GM23248 (cell line): ENCODE data around the gene GCLC. TPM values are rescaled to one million over a fixed set of nuclear protein-coding genes. Genes with fewer than 3 reads are reported as not detected.

ENCODE experiments used
- DNase-seq: peaks from one replicate; pipeline ENCODE4 v3.0.0-alpha.2; 2015
- H2AFZ ChIP-seq: fragments of 200-600 bp; sonication (generic); 2 replicates; pipeline ENCODE4 v1.6.1; 2016; ENCODE audit warnings: antibody characterized with exemption
- H3F3A ChIP-seq: fragments of 200-600 bp; sonication (generic); 2 replicates; pipeline ENCODE4 v1.6.1; 2016; ENCODE audit warnings: mild to moderate bottlenecking, antibody characterized with exemption, mixed run types; ENCODE audit not compliant: insufficient read depth
- H3K27ac ChIP-seq: fragments of 200-600 bp; sonication (generic); 2 replicates; pipeline ENCODE4 v1.5.1; 2016; ENCODE audit warnings: mild to moderate bottlenecking
- H3K27me3 ChIP-seq: fragments of 200-600 bp; sonication (generic); replicated peaks from 2 replicates; pipeline ENCODE4 v1.6.1; 2016; ENCODE audit warnings: mild to moderate bottlenecking; ENCODE audit not compliant: insufficient read depth
- H3K36me3 ChIP-seq: fragments of 200-600 bp; sonication (generic); 2 replicates; pipeline ENCODE4 v1.6.1; 2016; ENCODE audit warnings: low read depth, mild to moderate bottlenecking
- H3K4me1 ChIP-seq: fragments of 200-600 bp; sonication (generic); 2 replicates; pipeline ENCODE4 v1.6.1; 2016; ENCODE audit warnings: mild to moderate bottlenecking; ENCODE audit not compliant: insufficient read depth
- H3K4me2 ChIP-seq: fragments of 200-600 bp; sonication (generic); one replicate; pipeline ENCODE4 v1.6.1; 2016; ENCODE audit warnings: mild to moderate bottlenecking; ENCODE audit not compliant: unreplicated experiment
- H3K4me3 ChIP-seq: fragments of 200-600 bp; sonication (generic); 2 replicates; pipeline ENCODE4 v1.5.1; 2016; ENCODE audit warnings: mild to moderate bottlenecking
- H3K79me2 ChIP-seq: fragments of 200-600 bp; sonication (generic); 2 replicates; pipeline ENCODE4 v1.6.1; 2016; ENCODE audit warnings: mild to moderate bottlenecking; ENCODE audit not compliant: insufficient read depth
- H3K9ac ChIP-seq: fragments of 200-600 bp; sonication (generic); 2 replicates; pipeline ENCODE4 v1.6.1; 2016; ENCODE audit warnings: mild to moderate bottlenecking
- H3K9me2 ChIP-seq: fragments of 200-600 bp; sonication (generic); 2 replicates; pipeline ENCODE4 v1.6.1; 2016; ENCODE audit warnings: mixed run types, mild to moderate bottlenecking, moderate library complexity; ENCODE audit not compliant: insufficient read depth
- H3K9me3 ChIP-seq: fragments of 200-600 bp; sonication (generic); one replicate; pipeline ENCODE4 v1.6.1; 2017; ENCODE audit warnings: low read depth
- H4K20me1 ChIP-seq: fragments of 200-600 bp; sonication (generic); 2 replicates; pipeline ENCODE4 v1.6.0; 2016; ENCODE audit not compliant: insufficient read depth
- EZH2 ChIP-seq: fragments of 200-600 bp; sonication (generic); IDR thresholded peaks from 2 replicates; pipeline ENCODE4 v1.6.1; 2018; ENCODE audit warnings: antibody characterized with exemption, mild to moderate bottlenecking; ENCODE audit not compliant: insufficient read depth, poor library complexity, severe bottlenecking
- EZH2phosphoT487 ChIP-seq: fragments of 200-600 bp; sonication (generic); IDR thresholded peaks from 2 replicates; pipeline ENCODE4 v1.6.1; 2018; ENCODE audit warnings: antibody characterized with exemption, moderate library complexity, mild to moderate bottlenecking, low read depth; ENCODE audit not compliant: insufficient read depth
- WGBS, 2 experiments: methylation state at CpG; one replicate each; pipeline ENCODE4 v1.1.6; 2015 to 2017; ENCODE audit warnings: low lambda C conversion rate in 2 of 2, low coverage in 1 of 2; ENCODE audit errors: missing lambda C conversion rate in 2 of 2; 5-methylcytosine and 5-hydroxymethylcytosine counted together
- in situ Hi-C: fragments of 300-500 bp; cut with MboI; formaldehyde crosslinking; loops from 2 replicates; pipeline ENCODE4 v1.15.0; 2020
- polyA plus RNA-seq: library from polyadenylated mRNA; unstranded; fragments of >200 nt; fragmentation: Nextera tagmentation; extraction: Ambion mirVana; gene quantifications from 2 replicates; pipeline ENCODE4 v1.2.1, GENCODE V29; 2016
- total RNA-seq: library from RNA; depleted of rRNA; stranded (reverse); fragments of >200 nt; shearing (Covaris generic); gene quantifications from 2 replicates; pipeline ENCODE4 v1.2.3, GENCODE V29; 2014

The GCLC gene
- total and polyA plus RNA-seq, 2 experiments from 2014 or later = 3.3 to 6.4 TPM

DNA sequence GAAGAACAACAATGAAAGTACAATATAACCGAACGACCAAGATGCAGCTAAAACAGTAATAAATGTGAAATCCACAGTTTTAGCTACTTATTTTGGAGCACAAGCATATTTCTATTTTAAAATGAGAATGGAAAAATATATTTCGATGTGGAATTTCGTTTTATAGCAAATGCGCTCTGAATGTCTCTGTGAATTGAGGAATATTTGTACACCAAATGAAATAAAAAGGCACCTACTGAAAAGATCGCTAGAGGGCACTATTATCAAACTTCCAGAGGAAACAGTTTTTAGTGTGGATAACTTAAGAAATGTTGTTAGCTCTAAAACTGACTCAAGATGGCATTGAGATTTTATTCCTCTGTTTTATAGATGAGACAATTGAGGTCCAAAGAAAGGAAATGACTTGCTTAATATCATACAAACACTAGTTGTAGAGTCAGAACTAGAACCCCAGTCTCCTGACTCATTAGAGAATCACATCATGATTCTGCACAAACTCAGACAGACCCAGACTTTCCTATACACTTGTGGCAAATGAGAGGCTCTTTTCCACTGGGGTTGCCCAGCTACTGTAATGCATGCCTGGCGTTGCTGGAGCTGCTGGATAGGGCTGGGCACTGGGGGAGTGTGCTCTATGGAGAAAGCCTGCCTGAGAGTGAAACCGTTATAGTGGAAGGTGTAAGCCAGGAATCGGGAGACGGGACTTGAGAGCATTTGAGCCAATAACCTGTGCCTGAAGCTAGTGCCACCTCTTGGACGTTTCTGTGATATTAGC is 51.9 kb downstream of the GCLC start:
- peak; percentile 81 for DNase-seq
- in situ Hi-C loops = loop anchor here (10.0 kb wide), 2 partner anchors 152 to 232 kb away; no protein-coding TSS in a partner anchor

DNA sequence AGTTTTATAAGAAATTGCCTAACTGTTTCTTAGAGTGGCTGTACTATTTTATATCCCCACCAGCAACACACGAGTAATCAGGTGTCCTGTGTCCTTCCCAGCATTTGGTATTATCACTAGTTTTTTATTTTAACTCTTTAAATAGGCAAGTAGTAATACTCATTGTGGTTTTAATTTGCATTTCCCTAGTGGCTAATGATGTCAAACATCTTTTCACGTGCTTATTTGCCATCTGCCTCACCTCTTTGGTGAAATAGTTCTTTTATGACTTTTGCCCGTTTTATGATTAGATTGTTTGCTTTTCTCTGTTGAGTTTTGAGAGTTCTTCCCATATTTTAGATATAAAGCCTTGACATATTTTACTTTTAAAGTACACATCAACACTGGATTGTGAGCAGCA is 57.8 kb downstream of the GCLC start:
- 7 to 21% methylated on average over 3 of the region's 3 CpGs for WGBS, 2 experiments
- TF ChIP-seq EZH2 = no peak
- no peak for TF ChIP-seq EZH2phosphoT487
- in situ Hi-C loops = no loop called here

More for the DNA sequence above, 51.9 kb downstream of the GCLC start:
- H3K36me3 ChIP-seq = no peaks in the 10 kb centered on the region
- peak overlapping the region; percentile 80 for H3K4me2 ChIP-seq
- H3F3A ChIP-seq = peaks cover 35% of the 10 kb centered on the region
- TF ChIP-seq EZH2 (no peak), EZH2phosphoT487 (no peak)
- H3K27me3 ChIP-seq = no peaks in the 10 kb centered on the region
- H3K27ac ChIP-seq = peak overlapping the region; percentile 43
- peak overlapping the region; percentile 50 for H3K4me3 ChIP-seq
- H3K9me3 ChIP-seq = no peaks in the 10 kb centered on the region
- peak overlapping the region; percentile 27 for H3K9ac ChIP-seq
- H3K79me2 ChIP-seq = no peaks in the 10 kb centered on the region
- no peaks in the 10 kb centered on the region for H3K9me2 ChIP-seq
- H4K20me1 ChIP-seq = no peaks in the 10 kb centered on the region
- H3K4me1 ChIP-seq = peaks cover 31% of the 10 kb centered on the region
- H2AFZ ChIP-seq = peak overlapping the region; percentile 51
- whole genome bisulfite sequencing, 2 experiments = 11 to 16% methylated on average over 11 of the region's 11 CpGs

DNA sequence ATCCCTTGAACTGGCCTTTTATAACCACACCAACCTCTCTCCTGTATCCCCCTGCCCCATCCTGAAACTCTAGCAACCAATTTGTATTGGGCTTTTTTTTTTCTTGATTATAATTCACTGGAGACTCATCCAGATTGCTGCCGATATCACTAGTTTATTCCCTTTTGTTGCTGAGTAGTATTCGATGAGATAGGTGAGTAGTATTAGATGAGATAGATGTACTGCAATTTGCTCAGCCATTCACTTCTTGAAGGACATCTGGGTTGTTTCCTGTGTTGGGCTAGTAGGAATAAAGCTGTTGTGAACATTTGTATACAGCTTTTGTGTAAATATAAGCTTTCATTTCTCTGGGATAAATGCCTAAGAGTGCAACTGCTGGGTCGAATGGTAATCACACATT is 58.2 kb downstream of the GCLC start:
- no peaks in the 10 kb centered on the region for H3K36me3 ChIP-seq
- peaks cover 13% of the 10 kb centered on the region for H3K27me3 ChIP-seq
- H3K4me1 ChIP-seq = peaks cover 6% of the 10 kb centered on the region; the same call in 1 of the 2 replicates
- 63 to 66% methylated on average over 3 of the region's 3 CpGs for WGBS, 2 experiments
- H3K79me2 ChIP-seq = no peaks in the 10 kb centered on the region
- H3F3A ChIP-seq = no peaks in the 10 kb centered on the region
- no peak overlapping the region for H3K9ac ChIP-seq
- H2AFZ ChIP-seq = no peak overlapping the region
- no peak overlapping the region for H3K4me2 ChIP-seq
- no peak for TF ChIP-seq EZH2phosphoT487
- TF ChIP-seq EZH2 = no peak
- no peak overlapping the region for H3K4me3 ChIP-seq
- no peak overlapping the region for H3K27ac ChIP-seq
- in situ Hi-C loops = no loop called here
- H3K9me2 ChIP-seq = no peaks in the 10 kb centered on the region
- H3K9me3 ChIP-seq = no peaks in the 10 kb centered on the region
- no peaks in the 10 kb centered on the region for H4K20me1 ChIP-seq
- DNase-seq = no peak

More for the DNA sequence above, 57.8 kb downstream of the GCLC start:
- Histone ChIP-seq H3K4me1 (peaks cover 6% of the 10 kb centered on the region; the same call in 1 of the 2 replicates), H4K20me1 (no peaks in the 10 kb centered on the region), H3K36me3 (no peaks in the 10 kb centered on the region), H3K9ac (no peak overlapping the region), H2AFZ (no peak overlapping the region), H3K27ac (no peak overlapping the region), H3K9me3 (no peaks in the 10 kb centered on the region), H3F3A (no peaks in the 10 kb centered on the region), H3K9me2 (no peaks in the 10 kb centered on the region), H3K4me3 (no peak overlapping the region), H3K27me3 (peaks cover 13% of the 10 kb centered on the region), H3K79me2 (no peaks in the 10 kb centered on the region), H3K4me2 (no peak overlapping the region)
- DNase-seq = no peak

DNA sequence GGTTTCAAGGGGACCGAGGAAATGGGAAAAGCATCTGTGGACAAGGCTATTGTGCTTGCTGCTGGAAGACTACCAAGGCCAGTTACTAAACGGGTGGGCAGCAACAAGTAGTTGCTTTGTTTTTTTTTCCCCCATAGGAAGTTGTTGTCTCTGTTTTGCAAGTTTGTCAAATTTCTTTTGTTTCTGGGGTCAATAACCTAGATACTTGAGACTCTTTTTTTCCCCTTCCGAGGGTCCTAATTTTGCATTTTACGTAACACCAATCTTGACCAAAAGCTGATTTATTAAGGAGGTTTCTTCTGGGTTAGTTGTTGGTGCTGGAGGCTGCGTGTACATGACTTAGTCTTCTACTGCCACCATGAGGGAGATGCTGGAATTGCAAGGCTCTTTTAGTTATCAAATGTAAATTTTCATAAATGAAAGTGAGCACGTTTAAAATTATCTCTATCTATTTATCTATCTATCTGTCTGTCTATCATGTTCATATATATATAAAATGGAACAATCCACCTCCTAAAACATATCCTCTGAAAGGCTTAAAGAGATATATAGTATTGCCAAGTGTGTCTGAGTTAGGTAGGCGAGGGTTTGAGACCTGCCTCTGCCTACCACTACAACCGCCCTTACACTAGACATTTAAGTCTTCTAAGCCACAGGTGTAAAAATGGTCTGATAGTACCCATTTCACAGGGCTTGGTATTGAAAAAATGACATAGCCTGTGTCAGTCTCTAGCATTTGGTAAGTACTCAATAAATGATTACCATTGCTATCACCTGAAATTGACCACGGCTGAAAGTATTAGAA is 60.2 kb downstream of the GCLC start:
- H3K36me3 ChIP-seq = no peaks in the 10 kb centered on the region
- H3K4me1 ChIP-seq = peaks cover 6% of the 10 kb centered on the region; the same call in 1 of the 2 replicates
- H4K20me1 ChIP-seq = no peaks in the 10 kb centered on the region
- no peak overlapping the region for H3K27ac ChIP-seq
- no peaks in the 10 kb centered on the region for H3K79me2 ChIP-seq
- H3K4me2 ChIP-seq = no peak overlapping the region
- H3K27me3 ChIP-seq = peaks cover 13% of the 10 kb centered on the region
- 21 to 25% methylated on average over 9 of the region's 9 CpGs for WGBS, 2 experiments
- H3K9ac ChIP-seq = no peak overlapping the region
- no peak overlapping the region for H3K4me3 ChIP-seq
- H3K9me2 ChIP-seq = no peaks in the 10 kb centered on the region
- no peaks in the 10 kb centered on the region for H3K9me3 ChIP-seq
- peak; percentile 77 for DNase-seq
- no peaks in the 10 kb centered on the region for H3F3A ChIP-seq
- TF ChIP-seq EZH2 (no peak), EZH2phosphoT487 (no peak)
- H2AFZ ChIP-seq = 0 out of 2 replicates have a peak overlapping the region, but pooled peaks have one; percentile 8
- in situ Hi-C loops = no loop called here
